Adrenal gland (tissue), 5 donors: Measurements from ENCODE around the gene ZDHHC24.

Experiments used
- CTCF ChIP-seq, 6 experiments: fragments of 450-650 bp in 4 of 6; fragments of 200-600 bp in 2 of 6; sonication (generic) in 1 of 6; IDR thresholded peaks; 1 replicate in 5 of 6; 2 replicates in 1 of 6; pipeline versions ENCODE4 v1.5.1 to v1.8.0; 2016 to 2021; ENCODE audit warnings: antibody characterized with exemption in 6 of 6, mild to moderate bottlenecking in 2 of 6, moderate library complexity in 1 of 6
- POLR2A ChIP-seq, 2 donors: fragments of 450-650 bp; IDR thresholded peaks; one replicate each; pipeline ENCODE4 v1.6.1; 2017; ENCODE audit warnings: antibody characterized with exemption in 2 of 2, mild to moderate bottlenecking in 2 of 2, moderate library complexity in 1 of 2
- donor health status: DM: no; HTN: no; CAD: no.

- TF ChIP-seq CTCF (IDR thresholded peaks at IDR 0.05) (no peak), POLR2A (IDR thresholded peaks at IDR 0.05) (peak; percentile 63 to 79)
These were observed at the start of gene ZDHHC24 for GRCh38 chr11:66545701-66546367.
